ENCODE data around the gene TXNL4A.

- no peak for TF ChIP-seq CTCF (IDR thresholded peaks at IDR 0.05; ENCODE audit: borderline replicate concordance, extremely low read depth, low read length, poor library complexity, severe bottlenecking)
- no peak for TF ChIP-seq EZH2 (IDR thresholded peaks at IDR 0.05; ENCODE audit: borderline replicate concordance, low read depth, low read length, severe bottlenecking)
These were observed 54.6 kb downstream of the TXNL4A start for GRCh38 chr18:79933765-79934164.

All from DND-41 (cell line).